Measurements from ENCODE around the gene ELOVL1.
"Not testable (repeated sequence)": the region's sequence is repeated elsewhere in the genome, so short reads cannot be mapped to it uniquely, and the experiment has no call there.

The ELOVL1 gene

GRCh38 chr1:43404353-43404752 lies 36.5 kb upstream of the ELOVL1 start:
- Histone ChIP-seq H2AFZ (ENCODE audit: low read depth, low read length, severe bottlenecking) (no peak overlapping the region), H3K36me3 (ENCODE audit: low read length) (no peaks in the 10 kb centered on the region), H3K4me2 (ENCODE audit: low read depth, low read length, poor library complexity, severe bottlenecking) (no peak overlapping the region), H3K79me2 (ENCODE audit: insufficient read depth, low read length) (no peaks in the 10 kb centered on the region), H3K27me3 (ENCODE audit: low read length) (no peaks in the 10 kb centered on the region), H3F3A (ENCODE audit: insufficient read depth) (no peaks in the 10 kb centered on the region), H3K4me3 (ENCODE audit: insufficient read depth, low read length, poor library complexity, severe bottlenecking) (no peak overlapping the region), H3K9me3 (ENCODE audit: insufficient read depth, low read length) (no peaks in the 10 kb centered on the region), H3K27ac (ENCODE audit: low read depth, low read length) (no peak overlapping the region), H3K9me2 (replicated peaks; ENCODE audit: insufficient read depth, low read length) (no peaks in the 10 kb centered on the region), H3K9ac (ENCODE audit: low read length) (no peak overlapping the region), H4K20me1 (ENCODE audit: low read depth, low read length) (no peaks in the 10 kb centered on the region)
- no peak for TF ChIP-seq CTCF (IDR thresholded peaks at IDR 0.05; ENCODE audit: insufficient read depth, low read length, poor library complexity, severe bottlenecking)

DNA sequence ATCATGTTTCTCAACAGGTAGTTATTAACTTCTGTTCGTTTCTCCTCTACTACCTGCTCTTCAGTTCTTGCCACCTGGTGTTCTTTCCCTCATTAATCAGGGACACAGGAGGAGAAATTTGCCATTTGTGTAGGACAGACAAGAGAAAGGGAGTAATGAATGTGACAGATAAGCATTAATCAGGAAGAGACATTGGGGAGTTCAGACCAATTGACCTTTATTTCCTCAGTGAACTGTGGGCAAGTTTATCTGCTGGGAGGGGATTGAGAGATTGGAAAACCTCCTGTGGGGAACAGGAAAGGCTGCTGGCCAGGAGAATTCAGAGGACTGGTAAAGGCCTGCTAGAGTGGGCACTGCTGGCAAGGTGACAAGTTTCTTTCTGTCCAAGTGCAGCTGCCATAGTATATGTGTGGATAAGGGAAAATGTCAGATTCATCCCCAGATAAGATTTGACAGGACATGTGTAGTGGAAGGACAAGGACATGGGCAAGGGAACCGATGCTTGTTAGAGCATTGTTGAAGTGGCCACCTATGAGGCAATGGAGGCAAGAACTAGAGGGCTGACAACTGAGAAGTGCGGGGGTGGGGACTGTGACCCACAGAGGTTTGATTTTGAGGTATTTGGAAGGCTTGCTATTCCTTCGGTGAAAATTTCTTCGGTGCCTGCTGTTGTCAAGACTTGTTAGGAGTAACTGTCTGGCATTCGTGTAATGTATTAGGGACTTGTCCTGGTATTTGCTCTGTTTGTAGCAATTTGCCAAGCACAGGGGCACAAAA lies 34.5 kb upstream of the ELOVL1 start:
- TF ChIP-seq CTCF (IDR thresholded peaks at IDR 0.05; ENCODE audit: insufficient read depth, low read length, poor library complexity, severe bottlenecking): no peak
- no peak for TF ChIP-seq EZH2phosphoT487 (conservative IDR thresholded peaks at IDR 0.05; ENCODE audit: low read length)
- Histone ChIP-seq H3K9me3 (ENCODE audit: insufficient read depth, low read length) (no peaks in the 10 kb centered on the region), H3K79me2 (ENCODE audit: insufficient read depth, low read length) (no peaks in the 10 kb centered on the region), H3K36me3 (ENCODE audit: low read length) (no peaks in the 10 kb centered on the region), H3K9ac (ENCODE audit: low read length) (no peak overlapping the region), H2AFZ (ENCODE audit: low read depth, low read length, severe bottlenecking) (no peak overlapping the region), H4K20me1 (ENCODE audit: low read depth, low read length) (no peaks in the 10 kb centered on the region), H3F3A (ENCODE audit: insufficient read depth) (no peaks in the 10 kb centered on the region), H3K9me2 (replicated peaks; ENCODE audit: insufficient read depth, low read length) (no peaks in the 10 kb centered on the region), H3K4me2 (ENCODE audit: low read depth, low read length, poor library complexity, severe bottlenecking) (no peak overlapping the region), H3K4me3 (ENCODE audit: insufficient read depth, low read length, poor library complexity, severe bottlenecking) (no peak overlapping the region), H3K27me3 (ENCODE audit: low read length) (no peaks in the 10 kb centered on the region), H3K27ac (ENCODE audit: low read depth, low read length) (no peak overlapping the region)

DNA sequence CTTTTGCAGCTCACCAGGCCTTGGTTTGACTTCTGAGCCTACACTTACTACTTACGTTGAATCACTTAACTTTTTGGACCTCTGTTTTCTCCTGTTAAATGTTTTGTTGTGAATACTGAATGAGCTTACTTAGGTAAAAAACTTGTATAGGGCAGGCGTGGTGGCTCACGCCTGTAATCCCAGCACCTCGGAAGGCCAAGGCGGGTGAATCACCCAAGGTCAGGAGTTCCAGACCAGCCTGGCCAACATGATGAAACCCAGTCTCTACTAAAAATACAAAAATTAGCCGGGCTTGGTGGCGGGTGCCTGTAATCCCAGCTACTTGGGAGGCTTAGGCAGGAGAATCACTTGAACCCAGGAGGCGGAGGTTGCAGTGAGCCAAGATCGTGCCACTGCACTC lies 32.6 kb upstream of the ELOVL1 start:
- H2AFZ ChIP-seq (ENCODE audit: low read depth, low read length, severe bottlenecking); H3K9ac ChIP-seq (ENCODE audit: low read length); H3F3A ChIP-seq (ENCODE audit: insufficient read depth); H3K27me3 ChIP-seq (ENCODE audit: low read length); H3K9me2 ChIP-seq (replicated peaks; ENCODE audit: insufficient read depth, low read length); H3K27ac ChIP-seq (ENCODE audit: low read depth, low read length); H3K4me2 ChIP-seq (ENCODE audit: low read depth, low read length, poor library complexity, severe bottlenecking); H4K20me1 ChIP-seq (ENCODE audit: low read depth, low read length); H3K36me3 ChIP-seq (ENCODE audit: low read length); H3K9me3 ChIP-seq (ENCODE audit: insufficient read depth, low read length); H3K79me2 ChIP-seq (ENCODE audit: insufficient read depth, low read length); H3K4me3 ChIP-seq (ENCODE audit: insufficient read depth, low read length, poor library complexity, severe bottlenecking): not testable (repeated sequence)

DNA sequence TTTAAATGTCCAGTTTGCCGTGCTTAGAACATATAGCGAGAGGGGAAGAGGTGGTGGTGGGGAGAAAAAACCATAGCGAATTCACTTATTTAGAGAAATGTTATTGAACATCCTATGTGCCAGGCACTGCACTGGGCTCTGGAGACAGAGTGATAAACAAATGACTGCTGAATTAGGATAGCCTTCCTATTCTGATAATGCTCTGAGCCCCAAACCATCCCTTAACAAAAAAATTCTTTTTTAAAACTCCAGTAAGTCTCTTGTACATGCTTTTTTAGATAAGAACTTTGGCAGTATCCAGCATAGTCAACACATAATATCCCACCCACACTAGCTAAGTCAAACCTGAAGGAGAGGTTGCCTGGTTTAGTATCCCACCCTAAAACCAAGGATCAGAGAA lies 30.4 kb upstream of the ELOVL1 start:
- Histone ChIP-seq H4K20me1 (ENCODE audit: low read depth, low read length) (no peaks in the 10 kb centered on the region), H3K9me3 (ENCODE audit: insufficient read depth, low read length) (no peaks in the 10 kb centered on the region), H3K79me2 (ENCODE audit: insufficient read depth, low read length) (no peaks in the 10 kb centered on the region), H2AFZ (ENCODE audit: low read depth, low read length, severe bottlenecking) (no peak overlapping the region), H3K27me3 (ENCODE audit: low read length) (no peaks in the 10 kb centered on the region), H3K36me3 (ENCODE audit: low read length) (no peaks in the 10 kb centered on the region), H3F3A (ENCODE audit: insufficient read depth) (peaks cover 4% of the 10 kb centered on the region; the same call in 1 of the 2 replicates), H3K4me2 (ENCODE audit: low read depth, low read length, poor library complexity, severe bottlenecking) (no peak overlapping the region), H3K9me2 (replicated peaks; ENCODE audit: insufficient read depth, low read length) (no peaks in the 10 kb centered on the region), H3K4me3 (ENCODE audit: insufficient read depth, low read length, poor library complexity, severe bottlenecking) (no peak overlapping the region), H3K9ac (ENCODE audit: low read length) (no peak overlapping the region), H3K27ac (ENCODE audit: low read depth, low read length) (no peak overlapping the region)
- no peak for TF ChIP-seq CTCF (IDR thresholded peaks at IDR 0.05; ENCODE audit: insufficient read depth, low read length, poor library complexity, severe bottlenecking)
- TF ChIP-seq EZH2phosphoT487 (conservative IDR thresholded peaks at IDR 0.05; ENCODE audit: low read length): no peak
